GM12878 (cell line): ENCODE data around the gene TUBB1. TPM values are rescaled to one million over a fixed set of nuclear protein-coding genes. Genes with fewer than 3 reads are reported as not detected.

Experiments
- ATAC-seq: fragments of 200-7000 bp; cut with Tn5 transposase; 3 replicates; pipeline ENCODE4 v1.9.1; 2020; ENCODE audit warnings: mild to moderate bottlenecking, moderate library complexity
- BruUV-seq: library from RNA; stranded (reverse); fragments of 400-500 nt; replicated peaks from 2 replicates; lab custom pipeline; 2021; lab: Mats Ljungman, UMichigan
- CTCF ChIA-PET: fragments of 300-600 bp; sonication (Branson Sonifier 250); formaldehyde crosslinking; extraction: SDS; loops from one replicate; lab custom pipeline; 2021; ENCODE audit warnings: inconsistent platforms; lab: Yijun Ruan, JAX
- POLR2A ChIA-PET: fragments of 350-600 bp; formaldehyde crosslinking; extraction: SDS; loops from one replicate; lab custom pipeline; 2021; ENCODE audit warnings: inconsistent platforms; lab: Charles Lee
- RAD21 ChIA-PET: fragments of 300-600 bp; sonication (Branson Sonifier 250); formaldehyde crosslinking; loops from one replicate; lab custom pipeline; 2023; ENCODE audit warnings: antibody characterized with exemption; ENCODE audit not compliant: unreplicated experiment; lab: Charles Lee
- SMC1A ChIA-PET: fragments of 300-600 bp; sonication (Branson Sonifier 250); formaldehyde crosslinking; loops from one replicate; lab custom pipeline; 2023; ENCODE audit not compliant: unreplicated experiment, uncharacterized antibody; lab: Charles Lee
- DNase-seq: peaks from one replicate; pipeline ENCODE4 v3.0.0-alpha.2; 2011; ENCODE audit warnings: low read depth, low spot score
- FAIRE-seq: peaks from 3 replicates; lab custom pipeline; 2011; peaks lifted over from hg19 to GRCh38; lab: Jason Lieb, UNC
- H2AFZ ChIP-seq: 2 replicates; pipeline ENCODE4 v1.6.0; 2011; ENCODE audit warnings: low read depth, low read length, control low read depth; ENCODE audit not compliant: control insufficient read depth
- H3K27ac ChIP-seq: 2 replicates; pipeline ENCODE4 v1.5.1; 2011; ENCODE audit warnings: control low read depth; ENCODE audit not compliant: control insufficient read depth, insufficient read depth
- H3K27me3 ChIP-seq, 2 experiments: replicated peaks in 1 of 2; 2 replicates each; pipeline versions ENCODE4 v1.6.0 to v1.6.1; 2011; ENCODE audit warnings: low read length in 1 of 2; ENCODE audit not compliant: control insufficient read depth in 2 of 2, insufficient read depth in 2 of 2
- H3K36me3 ChIP-seq, 2 experiments: 2 replicates each; pipeline ENCODE4 v1.5.1; 2011; ENCODE audit warnings: low read length in 1 of 2; ENCODE audit not compliant: control insufficient read depth in 2 of 2, insufficient read depth in 2 of 2
- H3K4me1 ChIP-seq: 2 replicates; pipeline ENCODE4 v1.6.1; 2011; ENCODE audit warnings: mild to moderate bottlenecking, low read length, moderate library complexity, mixed read lengths; ENCODE audit not compliant: control insufficient read depth, insufficient read depth
- H3K4me2 ChIP-seq: 2 replicates; pipeline ENCODE4 v1.6.0; 2011; ENCODE audit warnings: control low read depth; ENCODE audit not compliant: control insufficient read depth, insufficient read depth
- H3K4me3 ChIP-seq: fragments of 200-600 bp; sonication (generic); 2 replicates; pipeline ENCODE4 v1.5.1; 2016
- H3K79me2 ChIP-seq: 2 replicates; pipeline ENCODE4 v1.6.0; 2011; ENCODE audit warnings: low read length; ENCODE audit not compliant: control insufficient read depth, insufficient read depth
- H3K9ac ChIP-seq: 2 replicates; pipeline ENCODE4 v1.8.0; 2011; ENCODE audit warnings: low read length, control low read depth, mixed read lengths; ENCODE audit not compliant: control insufficient read depth, insufficient read depth
- H3K9me3 ChIP-seq: replicated peaks from 3 replicates; pipeline ENCODE4 v1.5.1; 2011; ENCODE audit warnings: mild to moderate bottlenecking, low read length; ENCODE audit not compliant: control insufficient read depth, insufficient read depth
- H4K20me1 ChIP-seq: 2 replicates; pipeline ENCODE4 v1.6.0; 2011; ENCODE audit not compliant: control insufficient read depth, insufficient read depth
- ASH2L ChIP-seq: fragments of 300-600, 200-600 bp; sonication (generic); IDR thresholded peaks from 2 replicates; pipeline ENCODE4 v1.6.1; 2017; ENCODE audit warnings: low read depth, mild to moderate bottlenecking, borderline replicate concordance
- KLF5 ChIP-seq: fragments of 450-650 bp; IDR thresholded peaks from 2 replicates; pipeline ENCODE4 v1.6.1; 2014; ENCODE audit warnings: mild to moderate bottlenecking; ENCODE audit not compliant: partially characterized antibody
- RCOR1 ChIP-seq: conservative IDR thresholded peaks from 2 replicates; pipeline ENCODE4 v1.6.1; 2012; ENCODE audit warnings: low read depth, low read length, improper control_type of control experiment
- STAT3 ChIP-seq: IDR thresholded peaks from 2 replicates; pipeline ENCODE4 v1.6.1; 2011; ENCODE audit warnings: low read depth, low read length, improper control_type of control experiment
- WGBS: methylation state at CpG from one replicate; pipeline ENCODE4 v1.1.6; 2016; ENCODE audit warnings: low lambda C conversion rate; ENCODE audit not compliant: insufficient replicate concordance, insufficient coverage; ENCODE audit errors: missing lambda C conversion rate; 5-methylcytosine and 5-hydroxymethylcytosine counted together
- in situ Hi-C: fragments of 300-500 bp; cut with MboI; formaldehyde crosslinking; loops from 9 replicates; pipeline ENCODE4 v1.14.3; 2018; ENCODE audit warnings: mixed read lengths
- intact Hi-C: fragments of 100-400 bp; cut with micrococcal nuclease; formaldehyde crosslinking; loops from one replicate; pipeline ENCODE4 v1.14.2; 2022; ENCODE audit not compliant: unreplicated experiment
- polyA plus RNA-seq, 11 experiments: library from polyadenylated mRNA; depleted of rRNA in 4 of 11; unstranded in 6 of 11; stranded (reverse) in 5 of 11; fragments of >200 nt; fragmentation: Nextera tagmentation in 4 of 11; fragmentation: Illumina TruSeq in 1 of 11; extraction: Ambion mirVana in 4 of 11; extraction: Trizol in 1 of 11; gene quantifications; 1 replicate in 1 of 11; 2 replicates in 10 of 11; pipeline versions ENCODE4 v1.2.1 to v1.2.3, GENCODE V29; 2011 to 2016; ENCODE audit warnings: inconsistent platforms in 2 of 11, missing spikeins in 2 of 11, low read depth in 1 of 11
- total RNA-seq, 4 experiments: library from RNA; depleted of rRNA in 3 of 4; stranded (reverse); fragments of >200 nt in 3 of 4; fragmentation: Illumina TruSeq in 1 of 4; extraction: Trizol in 1 of 4; gene quantifications; 2 replicates each; pipeline versions ENCODE4 v1.2.1 to v1.2.3, GENCODE V29; 2013 to 2021
- TF ChIP-seq, protein P1 (sequence below): IDR thresholded peaks from 2 replicates; pipeline ENCODE4 v1.6.1; 2012; ENCODE audit warnings: improper control_type of control experiment, low read depth, low read length; ENCODE audit not compliant: insufficient replicate concordance
- TF ChIP-seq, protein P2 (sequence below): IDR thresholded peaks from 2 replicates; pipeline ENCODE4 v1.6.1; 2011; ENCODE audit warnings: borderline replicate concordance, low read depth, mild to moderate bottlenecking, moderate library complexity, low read length; ENCODE audit not compliant: insufficient read depth, poor library complexity, severe bottlenecking
- TF ChIP-seq, protein P3 (sequence below), 3 experiments: IDR thresholded peaks in 2 of 3; conservative IDR thresholded peaks in 1 of 3; 2 replicates each; pipeline ENCODE4 v1.5.1; 2011; ENCODE audit warnings: low read depth in 3 of 3, low read length in 3 of 3, mild to moderate bottlenecking in 3 of 3, control low read depth in 2 of 3, moderate library complexity in 2 of 3, inconsistent platforms in 1 of 3, mixed read lengths in 1 of 3; ENCODE audit not compliant: control insufficient read depth in 2 of 3, insufficient read depth in 1 of 3; ENCODE audit errors: extremely low read depth in 1 of 3

TUBB1 gene
- total and polyA plus RNA-seq, 10 of the 15 experiments (the other 5 are each of a cell fraction or from before 2014, with no cell fraction given), result 0.02 to 0.20 (median 0.06) TPM; not detected in 3

DNA sequence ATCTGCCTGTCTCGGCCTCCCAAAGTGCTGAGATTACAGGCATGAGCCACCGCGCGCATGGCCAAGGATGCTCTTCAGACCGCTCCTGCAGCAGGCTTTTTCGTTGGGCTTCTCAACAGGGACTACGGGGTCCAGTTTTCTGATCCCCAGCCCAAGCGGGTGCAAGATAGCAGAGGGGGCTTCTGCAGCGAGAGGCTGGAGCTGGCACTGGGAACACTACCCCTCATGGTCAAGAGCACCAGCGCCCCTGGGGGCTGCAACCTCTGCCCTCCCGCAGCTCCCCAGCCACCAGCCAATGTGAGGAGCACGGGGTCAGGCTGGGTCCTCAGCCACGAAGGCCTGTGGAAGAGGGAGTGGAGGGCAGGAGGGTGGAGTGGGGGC, 18.2 kb upstream of the TUBB1 start:
- FAIRE-seq (no peak), DNase-seq (no peak)
- no peak overlapping the region for H2AFZ ChIP-seq
- H3K27me3 ChIP-seq, result no peaks in the 10 kb centered on the region
- H3K27ac ChIP-seq, result no peak overlapping the region
- in situ Hi-C loops, result loop anchor here (10.0 kb wide), 2 partner anchors 546 to 1606 kb away; partner anchors contain the start of gene RBM38
- SMC1A ChIA-PET, result no interaction called here
- no TSS peak for BruUV-seq
- H4K20me1 ChIP-seq, result peaks cover 5% of the 10 kb centered on the region
- TF ChIP-seq ASH2L, result no peak
- TF ChIP-seq RCOR1, result no peak
- TF ChIP-seq, protein P1, sequence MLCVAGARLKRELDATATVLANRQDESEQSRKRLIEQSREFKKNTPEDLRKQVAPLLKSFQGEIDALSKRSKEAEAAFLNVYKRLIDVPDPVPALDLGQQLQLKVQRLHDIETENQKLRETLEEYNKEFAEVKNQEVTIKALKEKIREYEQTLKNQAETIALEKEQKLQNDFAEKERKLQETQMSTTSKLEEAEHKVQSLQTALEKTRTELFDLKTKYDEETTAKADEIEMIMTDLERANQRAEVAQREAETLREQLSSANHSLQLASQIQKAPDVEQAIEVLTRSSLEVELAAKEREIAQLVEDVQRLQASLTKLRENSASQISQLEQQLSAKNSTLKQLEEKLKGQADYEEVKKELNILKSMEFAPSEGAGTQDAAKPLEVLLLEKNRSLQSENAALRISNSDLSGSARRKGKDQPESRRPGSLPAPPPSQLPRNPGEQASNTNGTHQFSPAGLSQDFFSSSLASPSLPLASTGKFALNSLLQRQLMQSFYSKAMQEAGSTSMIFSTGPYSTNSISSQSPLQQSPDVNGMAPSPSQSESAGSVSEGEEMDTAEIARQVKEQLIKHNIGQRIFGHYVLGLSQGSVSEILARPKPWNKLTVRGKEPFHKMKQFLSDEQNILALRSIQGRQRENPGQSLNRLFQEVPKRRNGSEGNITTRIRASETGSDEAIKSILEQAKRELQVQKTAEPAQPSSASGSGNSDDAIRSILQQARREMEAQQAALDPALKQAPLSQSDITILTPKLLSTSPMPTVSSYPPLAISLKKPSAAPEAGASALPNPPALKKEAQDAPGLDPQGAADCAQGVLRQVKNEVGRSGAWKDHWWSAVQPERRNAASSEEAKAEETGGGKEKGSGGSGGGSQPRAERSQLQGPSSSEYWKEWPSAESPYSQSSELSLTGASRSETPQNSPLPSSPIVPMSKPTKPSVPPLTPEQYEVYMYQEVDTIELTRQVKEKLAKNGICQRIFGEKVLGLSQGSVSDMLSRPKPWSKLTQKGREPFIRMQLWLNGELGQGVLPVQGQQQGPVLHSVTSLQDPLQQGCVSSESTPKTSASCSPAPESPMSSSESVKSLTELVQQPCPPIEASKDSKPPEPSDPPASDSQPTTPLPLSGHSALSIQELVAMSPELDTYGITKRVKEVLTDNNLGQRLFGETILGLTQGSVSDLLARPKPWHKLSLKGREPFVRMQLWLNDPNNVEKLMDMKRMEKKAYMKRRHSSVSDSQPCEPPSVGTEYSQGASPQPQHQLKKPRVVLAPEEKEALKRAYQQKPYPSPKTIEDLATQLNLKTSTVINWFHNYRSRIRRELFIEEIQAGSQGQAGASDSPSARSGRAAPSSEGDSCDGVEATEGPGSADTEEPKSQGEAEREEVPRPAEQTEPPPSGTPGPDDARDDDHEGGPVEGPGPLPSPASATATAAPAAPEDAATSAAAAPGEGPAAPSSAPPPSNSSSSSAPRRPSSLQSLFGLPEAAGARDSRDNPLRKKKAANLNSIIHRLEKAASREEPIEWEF, result no peak
- TF ChIP-seq, protein P2, sequence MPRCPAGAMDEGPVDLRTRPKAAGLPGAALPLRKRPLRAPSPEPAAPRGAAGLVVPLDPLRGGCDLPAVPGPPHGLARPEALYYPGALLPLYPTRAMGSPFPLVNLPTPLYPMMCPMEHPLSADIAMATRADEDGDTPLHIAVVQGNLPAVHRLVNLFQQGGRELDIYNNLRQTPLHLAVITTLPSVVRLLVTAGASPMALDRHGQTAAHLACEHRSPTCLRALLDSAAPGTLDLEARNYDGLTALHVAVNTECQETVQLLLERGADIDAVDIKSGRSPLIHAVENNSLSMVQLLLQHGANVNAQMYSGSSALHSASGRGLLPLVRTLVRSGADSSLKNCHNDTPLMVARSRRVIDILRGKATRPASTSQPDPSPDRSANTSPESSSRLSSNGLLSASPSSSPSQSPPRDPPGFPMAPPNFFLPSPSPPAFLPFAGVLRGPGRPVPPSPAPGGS, result no peak
- no peak for TF ChIP-seq KLF5
- TF ChIP-seq, protein P3, sequence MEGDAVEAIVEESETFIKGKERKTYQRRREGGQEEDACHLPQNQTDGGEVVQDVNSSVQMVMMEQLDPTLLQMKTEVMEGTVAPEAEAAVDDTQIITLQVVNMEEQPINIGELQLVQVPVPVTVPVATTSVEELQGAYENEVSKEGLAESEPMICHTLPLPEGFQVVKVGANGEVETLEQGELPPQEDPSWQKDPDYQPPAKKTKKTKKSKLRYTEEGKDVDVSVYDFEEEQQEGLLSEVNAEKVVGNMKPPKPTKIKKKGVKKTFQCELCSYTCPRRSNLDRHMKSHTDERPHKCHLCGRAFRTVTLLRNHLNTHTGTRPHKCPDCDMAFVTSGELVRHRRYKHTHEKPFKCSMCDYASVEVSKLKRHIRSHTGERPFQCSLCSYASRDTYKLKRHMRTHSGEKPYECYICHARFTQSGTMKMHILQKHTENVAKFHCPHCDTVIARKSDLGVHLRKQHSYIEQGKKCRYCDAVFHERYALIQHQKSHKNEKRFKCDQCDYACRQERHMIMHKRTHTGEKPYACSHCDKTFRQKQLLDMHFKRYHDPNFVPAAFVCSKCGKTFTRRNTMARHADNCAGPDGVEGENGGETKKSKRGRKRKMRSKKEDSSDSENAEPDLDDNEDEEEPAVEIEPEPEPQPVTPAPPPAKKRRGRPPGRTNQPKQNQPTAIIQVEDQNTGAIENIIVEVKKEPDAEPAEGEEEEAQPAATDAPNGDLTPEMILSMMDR (IDR thresholded peaks at IDR 0.05 in 2 of 3, conservative IDR thresholded peaks at IDR 0.05 in 1 of 3; ENCODE audit: control insufficient read depth in 2 of 3, extremely low read depth in 1 of 3, insufficient read depth in 1 of 3, low read depth in 3 of 3, low read length in 3 of 3), result no peak
- TF ChIP-seq STAT3, result no peak
- TF ChIP-seq, all 136 proteins: peak for 0
- no peaks in the 10 kb centered on the region for H3K9me3 ChIP-seq
- intact Hi-C loops, result no loop called here
- peaks cover 42% of the 10 kb centered on the region for H3K79me2 ChIP-seq
- H3K9ac ChIP-seq, result no peak overlapping the region
- H3K4me1 ChIP-seq, result peaks cover 20% of the 10 kb centered on the region
- POLR2A ChIA-PET, result interaction anchor here (0.7 kb wide), 1 partner anchor 28 kb away, joined by 8 read pairs; no protein-coding TSS in a partner anchor
- WGBS, result 88% methylated on average over 13 of the region's 13 CpGs
- no peak overlapping the region for H3K4me2 ChIP-seq
- H3K4me3 ChIP-seq, result no peak overlapping the region
- CTCF ChIA-PET, result no interaction called here
- H3K36me3 ChIP-seq, result peaks cover 31 to 44% of the 10 kb centered on the region in 2 experiments
- no peak for ATAC-seq
- RAD21 ChIA-PET, result no interaction called here
